Prostate gland (tissue), 2 donors: Measurements from ENCODE around the gene KLHL3.

Experiments used
- POLR2A ChIP-seq: fragments of 450-650 bp; IDR thresholded peaks from one replicate; pipeline ENCODE4 v1.6.1; 2016; ENCODE audit warnings: antibody characterized with exemption, mild to moderate bottlenecking
- POLR2AphosphoS5 ChIP-seq: sonication (generic); formaldehyde crosslinking; IDR thresholded peaks from one replicate; pipeline ENCODE4 v1.6.1; 2017; ENCODE audit warnings: antibody characterized with exemption
- TF ChIP-seq, protein P1 (sequence below), 4 experiments: fragments of 200-600 bp in 2 of 4; fragments of 450-650 bp in 2 of 4; sonication (generic) in 2 of 4; IDR thresholded peaks; 1 replicate in 3 of 4; 2 replicates in 1 of 4; pipeline ENCODE4 v1.5.1; 2016 to 2019; ENCODE audit warnings: antibody characterized with exemption in 4 of 4, mild to moderate bottlenecking in 2 of 4, moderate library complexity in 2 of 4

DNA sequence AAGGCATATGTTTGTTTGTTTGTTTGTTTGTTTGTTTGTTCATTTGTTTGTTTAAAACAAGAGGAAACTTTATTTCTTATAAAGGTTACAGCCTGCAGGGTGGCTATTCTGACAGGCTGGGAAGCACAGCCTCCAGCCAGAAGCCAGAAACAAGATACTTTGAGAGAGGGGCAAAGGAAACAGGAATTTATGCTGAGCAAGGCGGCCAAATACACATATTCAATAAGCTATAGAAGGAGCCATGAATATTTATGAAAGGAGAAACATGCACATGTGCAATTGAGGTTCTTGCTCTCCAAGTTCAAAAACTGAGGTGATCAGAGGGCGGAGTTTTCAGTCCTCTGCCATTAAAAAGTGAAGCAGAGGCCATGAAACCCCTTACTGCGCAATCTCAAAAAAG lies 19.6 kb downstream of the KLHL3 start:
- TF ChIP-seq, protein P1, sequence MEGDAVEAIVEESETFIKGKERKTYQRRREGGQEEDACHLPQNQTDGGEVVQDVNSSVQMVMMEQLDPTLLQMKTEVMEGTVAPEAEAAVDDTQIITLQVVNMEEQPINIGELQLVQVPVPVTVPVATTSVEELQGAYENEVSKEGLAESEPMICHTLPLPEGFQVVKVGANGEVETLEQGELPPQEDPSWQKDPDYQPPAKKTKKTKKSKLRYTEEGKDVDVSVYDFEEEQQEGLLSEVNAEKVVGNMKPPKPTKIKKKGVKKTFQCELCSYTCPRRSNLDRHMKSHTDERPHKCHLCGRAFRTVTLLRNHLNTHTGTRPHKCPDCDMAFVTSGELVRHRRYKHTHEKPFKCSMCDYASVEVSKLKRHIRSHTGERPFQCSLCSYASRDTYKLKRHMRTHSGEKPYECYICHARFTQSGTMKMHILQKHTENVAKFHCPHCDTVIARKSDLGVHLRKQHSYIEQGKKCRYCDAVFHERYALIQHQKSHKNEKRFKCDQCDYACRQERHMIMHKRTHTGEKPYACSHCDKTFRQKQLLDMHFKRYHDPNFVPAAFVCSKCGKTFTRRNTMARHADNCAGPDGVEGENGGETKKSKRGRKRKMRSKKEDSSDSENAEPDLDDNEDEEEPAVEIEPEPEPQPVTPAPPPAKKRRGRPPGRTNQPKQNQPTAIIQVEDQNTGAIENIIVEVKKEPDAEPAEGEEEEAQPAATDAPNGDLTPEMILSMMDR (IDR thresholded peaks at IDR 0.05), result no peak
- no peak for TF ChIP-seq POLR2A
- TF ChIP-seq POLR2AphosphoS5, result no peak
